LNCAP (cell line): ENCODE data around the gene TAPT1.

Experiments
- CTCF ChIP-seq: fragments of 450-650 bp; IDR thresholded peaks from 2 replicates; pipeline ENCODE4 v1.5.1; 2017; ENCODE audit warnings: mild to moderate bottlenecking

Gene TAPT1

GRCh38 chr4:16176621-16177020, 49.6 kb downstream of the TAPT1 start:
- no peak for TF ChIP-seq CTCF

DNA sequence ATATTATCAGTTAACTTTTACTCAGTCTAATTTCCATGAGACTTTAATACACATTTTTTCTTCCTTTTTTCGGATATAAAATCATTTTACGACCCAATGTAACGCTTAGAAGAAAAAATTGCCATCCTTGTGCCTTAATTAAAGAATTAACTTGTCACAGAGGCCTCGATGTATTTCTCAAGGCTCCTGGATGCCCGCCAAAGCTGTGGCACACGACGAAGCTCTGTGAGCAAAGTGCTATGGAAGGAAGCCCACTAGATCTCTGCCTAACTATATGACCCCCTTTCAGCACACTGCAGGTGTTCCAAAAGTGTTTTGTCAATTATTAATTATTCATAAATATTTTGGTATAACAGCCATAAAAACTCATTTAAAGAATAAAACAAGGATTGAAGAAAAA, 54.4 kb downstream of the TAPT1 start:
- TF ChIP-seq CTCF: no peak

GRCh38 chr4:16169490-16169889, 56.8 kb downstream of the TAPT1 start:
- no peak for TF ChIP-seq CTCF

DNA sequence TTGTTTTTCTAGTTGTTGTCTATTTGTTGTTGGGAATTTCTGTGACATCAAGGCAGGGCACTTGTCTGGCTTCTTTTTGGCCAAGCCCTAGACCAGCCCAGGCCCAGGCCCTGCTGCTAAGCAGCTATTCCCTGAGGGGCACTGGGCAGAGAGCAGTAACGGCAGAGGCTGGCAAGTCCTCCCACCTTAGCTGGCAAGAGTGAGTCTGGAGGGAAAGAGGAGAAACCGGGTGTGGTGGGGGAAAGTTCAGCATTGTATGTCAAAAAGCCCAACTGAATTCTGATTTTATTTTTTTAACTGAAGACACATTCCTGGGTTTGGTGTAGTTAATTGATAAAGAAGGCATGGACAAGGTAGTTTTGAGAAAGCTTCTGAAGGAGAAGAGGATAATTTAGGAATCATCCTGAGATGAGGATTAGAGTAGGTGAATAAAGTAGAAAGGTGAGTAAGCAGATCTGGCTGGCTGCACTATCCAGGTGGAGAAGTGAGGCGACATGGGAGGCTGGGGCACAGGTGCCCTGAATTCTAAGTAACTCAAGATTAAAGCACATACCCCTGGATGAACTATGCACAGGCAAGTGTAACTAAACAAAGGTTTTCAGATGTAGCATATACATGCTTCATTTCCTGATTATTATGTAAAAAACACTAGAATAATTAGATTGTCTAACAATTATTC, 57.4 kb downstream of the TAPT1 start:
- no peak for TF ChIP-seq CTCF

DNA sequence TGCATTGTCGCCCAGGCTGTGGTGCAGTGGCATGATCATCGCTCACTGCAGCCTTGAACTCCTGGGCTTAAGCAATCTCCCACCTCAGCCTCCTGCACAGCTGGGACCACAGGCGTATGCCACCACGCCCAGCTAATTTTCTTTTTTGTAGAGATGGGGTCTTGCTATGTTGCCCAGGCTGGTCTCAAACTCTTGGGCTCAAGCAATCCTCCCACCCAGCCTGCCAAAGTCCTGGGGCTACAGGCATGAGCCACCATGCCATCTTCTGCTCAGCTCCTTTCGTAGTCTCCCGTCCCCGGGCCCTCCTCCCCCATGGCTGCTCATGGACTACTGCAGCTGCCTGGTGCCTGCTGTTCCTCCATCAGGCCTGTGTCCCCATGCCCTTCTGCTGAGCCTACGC, 58.1 kb downstream of the TAPT1 start:
- no peak for TF ChIP-seq CTCF

GRCh38 chr4:16165931-16166330, 60.3 kb downstream of the TAPT1 start:
- no peak for TF ChIP-seq CTCF

DNA sequence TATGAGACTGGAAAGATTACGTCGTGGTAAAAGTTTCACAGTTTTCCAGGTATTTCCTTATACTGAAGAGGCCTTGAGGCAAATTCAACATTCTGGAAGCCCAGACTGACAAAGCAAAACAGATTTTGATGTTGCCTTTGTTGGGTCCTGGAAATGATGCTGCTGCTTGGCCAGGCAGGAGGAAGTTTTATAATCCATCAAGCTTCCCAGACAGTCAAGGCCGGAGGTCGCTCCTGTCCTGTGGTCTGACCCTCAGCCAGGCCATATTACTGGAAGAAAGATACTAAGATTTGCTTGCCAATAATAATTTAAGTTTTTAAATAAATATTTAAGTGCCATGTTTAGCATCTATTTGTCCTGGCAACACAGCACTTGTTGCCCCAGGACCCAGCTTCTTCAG, 63.4 kb downstream of the TAPT1 start:
- TF ChIP-seq CTCF: no peak

GRCh38 chr4:16161851-16162408, 64.3 kb downstream of the TAPT1 start:
- no peak for TF ChIP-seq CTCF
